OCI-LY1 (cell line): ENCODE measurements around the gene SLC14A1.

Experiments used
- EZH2 ChIP-seq: fragments of 200-600 bp; sonication (generic), shearing (Covaris generic); IDR thresholded peaks from 2 replicates; pipeline ENCODE4 v1.8.0; 2017; ENCODE audit warnings: borderline replicate concordance, mixed run types, mild to moderate bottlenecking, antibody characterized with exemption, low read length, moderate library complexity, mixed read lengths
- TF ChIP-seq, protein P1 (sequence below): fragments of 200-600 bp; sonication (generic), shearing (Covaris generic); IDR thresholded peaks from 2 replicates; pipeline ENCODE4 v1.5.1; 2017; ENCODE audit warnings: mild to moderate bottlenecking, antibody characterized with exemption, low read length, moderate library complexity, mixed read lengths

DNA sequence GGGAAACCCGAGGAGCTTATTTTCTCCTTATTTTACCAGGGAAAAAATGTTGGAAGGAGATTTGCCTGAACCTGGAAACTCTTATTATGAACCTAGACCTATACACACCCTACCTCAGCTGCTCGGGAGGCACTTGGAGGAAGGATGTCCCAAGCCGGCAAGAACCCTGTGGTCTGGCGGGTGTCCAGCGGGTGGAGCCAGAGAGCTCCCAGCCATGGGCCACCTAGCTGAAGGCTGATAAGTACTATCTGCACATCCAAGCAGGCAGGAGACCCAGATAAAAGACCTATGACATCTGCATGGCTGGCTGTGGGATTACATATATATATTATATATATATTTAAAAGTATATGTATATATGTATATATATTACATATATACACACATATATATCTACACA is 1.1 kb upstream of the SLC14A1 start:
- TF ChIP-seq, protein P1, sequence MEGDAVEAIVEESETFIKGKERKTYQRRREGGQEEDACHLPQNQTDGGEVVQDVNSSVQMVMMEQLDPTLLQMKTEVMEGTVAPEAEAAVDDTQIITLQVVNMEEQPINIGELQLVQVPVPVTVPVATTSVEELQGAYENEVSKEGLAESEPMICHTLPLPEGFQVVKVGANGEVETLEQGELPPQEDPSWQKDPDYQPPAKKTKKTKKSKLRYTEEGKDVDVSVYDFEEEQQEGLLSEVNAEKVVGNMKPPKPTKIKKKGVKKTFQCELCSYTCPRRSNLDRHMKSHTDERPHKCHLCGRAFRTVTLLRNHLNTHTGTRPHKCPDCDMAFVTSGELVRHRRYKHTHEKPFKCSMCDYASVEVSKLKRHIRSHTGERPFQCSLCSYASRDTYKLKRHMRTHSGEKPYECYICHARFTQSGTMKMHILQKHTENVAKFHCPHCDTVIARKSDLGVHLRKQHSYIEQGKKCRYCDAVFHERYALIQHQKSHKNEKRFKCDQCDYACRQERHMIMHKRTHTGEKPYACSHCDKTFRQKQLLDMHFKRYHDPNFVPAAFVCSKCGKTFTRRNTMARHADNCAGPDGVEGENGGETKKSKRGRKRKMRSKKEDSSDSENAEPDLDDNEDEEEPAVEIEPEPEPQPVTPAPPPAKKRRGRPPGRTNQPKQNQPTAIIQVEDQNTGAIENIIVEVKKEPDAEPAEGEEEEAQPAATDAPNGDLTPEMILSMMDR: peak; percentile 81
- TF ChIP-seq EZH2: no peak
